NCI-H2227 (cell line): ENCODE data around the gene NSD2.
"Not testable (repeated sequence)": the region's sequence is repeated elsewhere in the genome, so short reads cannot be mapped to it uniquely, and the experiment has no call there.

ENCODE experiments used
- DNase-seq: peaks from one replicate; lab custom pipeline; 2025; ENCODE audit not compliant: unreplicated experiment; lab: John Stamatoyannopoulos, UW

NSD2 gene

DNA sequence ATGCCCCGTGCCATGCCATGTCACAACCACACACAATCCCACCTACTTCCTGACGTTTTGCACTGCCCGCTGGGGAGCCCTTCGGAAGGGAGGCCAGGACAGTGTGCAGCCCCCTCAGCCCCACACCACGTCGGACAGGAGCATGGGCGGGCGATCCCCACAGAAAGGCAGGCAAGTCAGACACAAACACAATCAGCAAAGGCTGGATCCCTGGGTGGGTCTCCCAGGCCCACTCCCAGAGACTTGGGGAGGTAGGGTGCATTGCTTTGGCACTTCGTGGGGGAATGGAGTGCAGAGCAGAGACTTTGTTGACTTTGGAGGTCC is 29.3 kb upstream of the NSD2 start:
- DNase-seq = no peak

DNA sequence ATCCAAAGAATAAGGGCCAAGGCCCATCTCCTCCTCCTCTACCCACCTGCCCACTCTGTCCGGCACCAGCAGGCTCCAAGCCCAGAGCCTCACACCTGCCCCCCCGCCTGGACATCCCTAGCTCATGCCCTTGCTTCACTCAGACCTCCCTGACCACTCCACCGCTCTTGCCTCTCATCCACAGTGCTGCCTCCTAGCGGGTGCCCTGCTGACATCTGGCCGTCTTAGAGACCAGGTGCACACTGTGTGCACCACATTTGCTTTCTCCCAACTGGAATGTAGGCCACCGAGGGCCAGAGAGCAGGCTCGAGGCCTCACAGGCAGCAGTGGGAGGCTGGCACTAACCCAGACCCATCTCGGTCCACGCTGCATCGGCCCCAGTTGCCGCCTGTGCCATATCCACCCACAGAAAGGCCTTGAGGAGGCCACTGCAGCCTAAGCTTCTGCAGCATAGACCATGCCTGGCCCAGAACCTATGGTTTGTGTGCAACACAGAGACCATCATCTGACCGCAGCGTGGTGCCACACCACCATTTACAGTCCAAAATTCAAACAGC is 28.8 kb upstream of the NSD2 start:
- DNase-seq = no peak

DNA sequence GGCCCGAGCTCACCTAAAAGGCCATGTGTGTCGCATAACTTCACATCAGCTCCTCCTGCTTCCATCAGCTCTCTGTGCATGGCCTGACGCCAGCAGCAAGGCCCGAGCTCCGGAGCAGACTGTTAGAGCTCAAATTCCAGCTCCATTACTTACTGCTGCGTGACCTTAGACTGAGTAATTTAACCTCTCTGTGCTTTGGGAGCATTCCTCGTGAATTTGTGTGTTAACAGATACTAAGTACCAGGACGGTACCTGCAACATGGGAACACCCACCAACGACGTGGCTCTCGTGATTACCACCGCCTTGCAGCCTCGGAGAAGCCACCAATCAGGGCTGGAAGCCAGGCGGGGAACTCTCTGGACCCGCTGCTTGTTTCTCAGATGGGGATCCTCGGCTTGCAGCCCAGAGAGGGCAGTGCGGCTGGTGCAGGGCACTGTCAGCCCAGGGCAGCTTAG is 28.2 kb upstream of the NSD2 start:
- DNase-seq = no peak

DNA sequence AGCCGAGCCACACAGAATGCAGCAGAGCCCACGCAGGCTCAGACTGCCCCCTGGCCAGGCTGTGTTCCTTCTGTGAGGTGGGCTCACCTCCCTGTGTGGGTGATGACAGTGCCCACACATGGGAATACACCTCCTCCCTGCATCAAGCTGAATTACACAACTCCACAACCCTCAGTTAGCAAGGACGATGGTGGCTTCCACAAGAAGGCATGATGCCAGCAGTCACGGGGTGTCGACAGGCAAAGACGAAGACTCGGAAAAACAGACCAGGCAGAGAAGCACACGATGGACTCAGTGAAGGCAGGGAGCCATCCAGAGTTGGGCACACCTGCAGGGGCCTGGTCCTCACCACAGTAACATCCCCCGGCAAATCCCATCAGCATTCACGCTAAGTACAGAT is 27.3 kb upstream of the NSD2 start:
- no peak for DNase-seq

DNA sequence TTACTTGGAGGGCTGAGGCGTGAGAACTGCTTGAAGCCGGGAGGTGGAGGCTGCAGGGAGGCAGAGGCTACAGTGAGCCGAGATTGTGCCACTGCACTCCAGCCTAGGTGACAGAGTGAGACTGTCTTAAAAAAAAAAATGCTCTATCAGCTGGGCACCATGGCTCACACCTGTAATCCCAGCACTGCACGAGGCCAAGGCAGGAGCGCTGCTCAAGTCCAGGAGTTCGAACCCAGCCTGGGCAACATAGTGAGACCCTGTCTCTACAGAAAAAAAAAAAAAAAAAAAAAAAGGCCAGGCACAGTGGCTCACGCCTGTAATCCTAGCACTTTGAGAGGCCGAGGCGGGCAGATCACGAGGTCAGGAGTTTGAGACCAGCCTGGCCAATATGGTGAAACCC is 26.6 kb upstream of the NSD2 start:
- not testable (repeated sequence) for DNase-seq

DNA sequence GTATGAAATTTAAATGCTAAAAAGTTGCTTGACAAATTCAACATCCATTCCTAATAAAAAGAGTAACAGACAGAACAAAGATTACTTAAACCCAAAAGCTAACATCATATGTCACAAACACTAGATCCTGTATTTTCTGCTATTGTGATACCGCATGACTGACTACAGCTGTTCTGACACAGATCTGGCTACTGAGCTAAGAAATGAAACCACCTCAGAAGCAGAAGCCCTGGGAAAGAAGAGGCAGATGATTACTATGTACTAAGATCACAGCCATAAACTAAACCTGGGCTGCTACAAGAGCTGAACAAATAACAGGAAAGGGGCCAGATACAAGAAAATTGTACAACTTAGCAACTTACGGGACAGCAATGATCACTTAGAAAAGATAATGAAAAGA is 24.6 kb upstream of the NSD2 start:
- no peak for DNase-seq

DNA sequence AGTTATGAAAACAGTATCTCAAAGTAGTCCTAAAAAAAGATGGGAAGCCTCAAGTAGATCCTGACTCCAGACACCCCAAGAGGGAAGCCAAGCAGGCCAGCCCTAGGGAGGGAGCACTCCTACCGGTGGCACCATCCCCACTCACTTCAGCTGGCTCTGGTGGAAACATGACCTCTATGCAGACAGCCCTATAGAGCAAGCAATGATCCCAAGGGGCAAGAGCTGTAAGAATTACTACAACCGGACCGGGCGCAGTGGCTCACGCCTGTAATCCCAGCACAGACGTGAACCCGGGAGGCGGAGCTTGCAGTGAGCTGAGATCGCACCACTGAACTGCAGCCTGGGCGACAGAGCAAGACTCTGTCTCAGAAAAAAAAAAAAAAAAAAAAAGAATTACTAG is 20.9 kb upstream of the NSD2 start:
- no peak for DNase-seq

DNA sequence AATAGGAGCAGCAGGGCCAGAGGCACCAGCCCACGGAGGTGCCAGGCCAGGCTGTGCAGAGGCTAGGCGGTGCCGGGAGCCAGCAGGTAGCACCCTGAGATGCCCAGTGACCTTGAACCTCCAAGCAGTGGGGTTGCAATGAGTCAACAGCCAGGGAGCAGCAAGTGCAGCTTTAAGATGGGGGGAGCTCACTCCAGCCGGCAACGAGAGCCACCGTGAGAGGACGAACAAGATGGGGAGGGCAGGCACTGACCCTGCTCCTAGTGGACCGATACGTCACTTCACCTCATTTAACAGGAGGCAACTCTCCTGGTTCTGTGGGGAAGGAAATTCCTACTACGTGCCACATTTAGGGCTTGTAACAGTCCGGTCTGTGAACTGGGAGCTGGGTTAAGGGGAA is 20.0 kb upstream of the NSD2 start:
- DNase-seq = no peak

DNA sequence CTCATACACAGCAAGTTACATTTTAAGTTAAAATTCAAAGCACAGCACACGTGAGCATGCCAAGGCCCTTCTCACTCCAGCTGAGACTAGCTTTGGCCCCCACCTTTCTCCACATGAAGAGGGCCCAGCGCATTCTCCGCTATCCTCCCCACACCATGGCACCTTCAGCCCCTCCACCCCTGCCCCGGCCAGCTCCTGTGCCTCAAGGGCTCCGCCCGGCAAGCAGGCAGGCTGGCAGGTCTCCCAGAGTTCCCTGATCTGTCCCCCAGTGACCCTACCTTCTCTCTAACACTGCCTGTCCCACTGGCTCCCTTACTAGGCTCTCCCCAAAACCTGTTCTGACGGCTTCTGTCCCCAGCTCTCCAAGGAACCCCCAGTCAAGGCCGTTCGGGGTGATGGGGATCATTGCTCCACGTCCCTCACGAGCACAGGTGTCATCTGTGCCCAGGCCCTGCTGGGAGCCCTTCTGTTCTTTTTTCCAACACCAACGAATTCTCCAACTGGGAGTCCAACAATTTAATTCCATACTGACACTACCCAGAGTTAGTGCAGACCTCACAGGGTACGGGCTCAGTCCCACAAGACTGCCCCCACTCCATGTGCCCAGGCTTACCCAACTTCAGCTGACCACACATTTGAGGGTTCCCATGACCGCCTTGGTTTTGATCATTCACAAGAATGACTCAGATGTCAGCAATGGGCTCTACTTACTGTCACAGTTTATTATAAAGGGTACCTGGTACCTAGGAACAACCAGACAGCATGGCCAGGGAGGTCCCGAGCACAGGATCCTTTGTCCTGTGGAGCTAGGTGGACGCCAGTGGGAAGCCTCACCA is 19.4 kb upstream of the NSD2 start:
- DNase-seq = no peak

DNA sequence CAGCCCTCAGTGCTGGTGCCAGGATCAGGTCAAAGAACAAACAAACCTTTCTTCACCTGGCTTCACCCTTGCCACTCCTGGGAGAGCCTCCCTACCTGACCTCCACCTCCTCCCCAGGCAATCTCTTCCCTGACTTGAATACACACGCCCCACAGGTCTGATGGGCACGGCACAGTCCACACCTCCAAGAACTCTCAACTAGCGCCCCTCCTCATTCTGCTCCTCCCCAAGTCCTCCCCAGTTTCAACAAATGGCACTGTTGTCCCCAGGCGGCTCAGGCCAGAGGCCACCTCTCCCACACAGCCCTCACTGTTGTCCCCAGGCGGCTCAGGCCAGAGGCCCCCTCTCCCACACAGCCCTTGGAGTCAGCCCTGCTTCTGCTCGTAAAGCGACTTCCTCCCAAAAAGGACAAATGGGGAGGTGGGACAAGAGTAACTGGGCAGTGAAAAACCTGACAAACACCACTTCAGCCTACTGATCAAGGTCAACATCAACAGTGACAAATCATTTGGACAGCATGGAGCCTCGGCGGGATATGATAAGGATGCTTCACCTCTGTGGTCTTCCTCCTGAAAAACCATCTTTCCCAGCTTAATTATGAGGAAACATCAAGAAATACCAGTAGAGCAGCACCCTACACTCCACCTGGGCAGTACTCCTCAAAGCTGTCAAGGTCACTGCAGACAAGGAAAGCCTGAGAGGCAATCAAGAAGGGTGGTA is 18.1 kb upstream of the NSD2 start:
- DNase-seq = no peak

DNA sequence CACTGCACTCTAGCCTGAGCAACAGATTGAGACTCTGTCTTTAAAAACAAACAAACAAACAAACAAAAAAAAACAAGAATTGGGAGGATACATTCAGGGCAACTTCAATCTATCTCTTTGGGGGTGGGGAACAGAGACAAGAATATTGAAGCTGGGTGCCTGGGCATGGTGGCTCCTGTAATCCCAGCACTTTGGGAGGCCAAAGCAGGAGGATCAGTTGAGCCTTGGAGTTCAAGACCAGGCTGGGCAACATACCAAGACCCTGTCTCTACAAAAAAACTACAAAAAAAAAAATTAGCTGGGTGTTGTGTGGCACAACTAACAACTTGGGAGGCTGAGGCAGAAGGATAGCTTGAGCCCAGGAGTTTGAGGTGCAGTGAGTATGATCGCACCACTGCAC is 16.4 kb upstream of the NSD2 start:
- DNase-seq = no peak

DNA sequence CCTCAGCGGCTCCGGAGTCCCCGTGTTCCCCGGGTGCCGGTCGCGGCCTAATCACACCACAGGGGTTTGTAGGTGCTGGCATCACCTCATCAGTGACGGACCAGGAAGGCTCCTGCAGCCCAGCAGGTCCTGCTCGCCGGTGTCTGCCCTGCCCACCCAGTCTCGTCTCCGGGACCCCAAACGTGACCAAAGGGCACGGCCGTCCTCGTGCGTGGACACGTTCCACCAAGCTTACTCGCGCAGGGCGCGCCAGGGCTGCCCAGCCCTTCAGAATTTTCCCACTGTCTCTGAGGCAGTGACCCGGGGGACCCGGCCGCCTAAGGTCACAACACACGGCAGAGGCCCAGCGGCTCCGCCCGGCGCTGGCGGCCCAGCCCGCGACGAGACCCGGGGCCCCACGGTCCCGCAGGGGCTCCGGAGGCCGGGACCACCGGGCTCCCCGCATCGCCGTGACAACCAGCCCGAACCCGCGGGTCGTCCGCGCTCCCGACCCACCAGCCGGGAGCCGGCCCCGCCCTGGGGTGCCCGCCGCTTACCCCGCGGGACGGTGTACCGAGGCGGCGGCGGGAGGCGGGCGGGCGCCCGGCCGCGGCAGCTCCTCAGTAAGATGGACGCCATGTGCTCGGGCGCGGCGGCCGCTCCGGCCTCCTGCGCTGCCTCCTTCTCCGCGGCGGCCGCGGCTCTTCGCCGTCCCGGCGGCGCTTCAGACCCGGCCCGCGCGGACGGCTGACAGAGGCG is 15.7 kb upstream of the NSD2 start:
- DNase-seq = no peak

DNA sequence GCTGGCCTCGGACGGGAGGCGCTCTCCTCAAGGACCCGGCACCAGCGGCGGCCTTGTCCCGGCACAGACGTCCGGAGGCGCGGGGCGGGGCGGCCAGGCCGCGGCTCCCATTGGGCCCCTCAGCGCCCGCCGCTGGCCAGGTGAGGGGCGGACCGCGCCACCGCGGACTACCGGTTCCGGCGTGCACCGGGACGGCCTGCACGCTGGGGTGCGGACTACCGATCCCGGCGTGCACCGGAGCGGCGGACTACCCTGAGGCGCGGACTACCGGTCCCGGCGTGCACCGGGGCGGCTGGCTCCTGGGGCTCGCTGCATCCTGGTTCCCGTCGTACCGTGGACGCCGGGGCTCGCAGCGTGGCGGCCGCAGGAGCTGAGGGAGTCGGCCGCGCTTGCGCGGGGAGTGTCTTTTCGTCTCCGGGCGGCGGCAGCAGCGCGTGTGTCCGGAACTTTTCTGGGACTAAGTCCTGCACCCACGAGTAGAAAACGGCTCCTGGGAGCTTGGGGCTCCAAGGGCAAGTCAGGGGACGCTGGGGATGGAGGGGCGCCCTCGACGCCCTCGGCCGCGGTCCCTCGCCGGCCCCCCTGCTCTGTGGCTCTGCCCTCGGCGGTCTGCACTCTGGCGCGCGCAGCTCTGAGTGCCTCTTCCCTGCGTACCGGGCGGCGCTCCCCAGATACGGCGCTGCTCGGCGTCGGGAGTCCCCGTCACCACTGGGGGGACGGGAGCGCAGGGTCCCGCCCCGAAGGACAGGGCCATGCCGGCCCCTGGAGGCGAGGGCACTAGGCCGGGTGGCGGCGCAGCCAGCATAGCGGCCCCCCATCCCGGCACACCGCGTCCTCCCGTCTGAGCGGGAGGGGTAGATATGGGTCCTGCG is 14.9 kb upstream of the NSD2 start, which contains the start of gene LETM1:
LETM1 (minus strand) TSS at position 86 of the 872 bp plus-strand sequence. CDS start 206 bp downstream, outside the sequence.
- peak; percentile 95 for DNase-seq

DNA sequence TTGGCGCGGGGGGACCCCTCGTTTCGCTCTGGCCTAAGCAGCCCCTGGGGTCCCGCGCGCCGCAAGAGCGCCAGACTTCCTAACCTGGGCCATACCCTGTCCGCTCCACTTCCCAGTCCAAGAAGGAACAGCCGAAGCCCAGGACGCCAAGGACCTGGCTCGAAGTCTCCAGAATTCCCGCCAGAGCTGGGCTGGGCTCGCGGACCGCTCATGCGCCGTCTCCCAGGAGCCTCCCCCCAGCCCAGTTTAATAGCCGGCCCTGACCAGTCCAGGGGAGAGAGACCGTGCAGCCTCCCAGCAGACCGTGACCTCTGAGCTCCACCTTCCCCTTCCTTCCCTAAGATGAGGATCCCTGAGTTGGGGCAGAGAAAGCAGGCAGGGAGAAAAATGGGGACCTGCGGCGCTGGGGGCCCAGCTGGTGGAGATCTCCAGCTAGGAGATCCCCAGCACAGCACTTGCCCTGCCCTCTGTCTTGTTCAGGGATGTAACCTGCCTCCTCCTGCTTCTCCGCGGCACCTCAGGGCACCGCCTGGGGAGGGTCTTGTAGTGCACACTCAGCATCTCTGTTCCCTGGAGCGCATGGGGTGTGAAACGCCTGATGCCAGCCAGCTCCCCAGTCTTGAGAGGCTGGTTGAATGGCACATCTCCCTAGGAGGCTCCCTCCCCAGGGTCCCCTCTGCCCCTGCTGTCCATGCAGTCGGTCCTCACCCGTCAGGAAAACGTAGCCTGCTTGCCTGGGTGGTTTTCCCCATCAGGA is 14.1 kb upstream of the NSD2 start:
- peak; percentile 26 for DNase-seq

DNA sequence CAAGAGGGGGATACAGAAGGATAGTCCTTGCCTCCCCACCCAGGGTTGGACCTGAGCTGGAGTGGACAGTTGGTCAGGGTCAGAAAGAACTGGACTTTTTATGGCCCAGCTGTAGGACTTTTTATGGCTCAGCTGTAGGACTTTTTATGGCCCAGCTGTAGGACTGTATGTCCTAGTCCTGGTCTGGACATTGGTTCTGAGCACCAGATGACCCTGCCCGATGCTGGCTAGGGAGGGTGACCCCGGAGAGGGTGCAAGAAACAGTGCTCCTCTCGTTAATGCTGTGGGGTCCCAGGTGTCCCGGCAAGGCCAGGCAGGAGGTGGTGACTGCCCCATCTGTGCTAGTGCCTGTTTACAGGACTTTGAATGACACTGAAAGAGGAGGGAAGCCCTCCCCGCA is 13.3 kb upstream of the NSD2 start:
- no peak for DNase-seq

DNA sequence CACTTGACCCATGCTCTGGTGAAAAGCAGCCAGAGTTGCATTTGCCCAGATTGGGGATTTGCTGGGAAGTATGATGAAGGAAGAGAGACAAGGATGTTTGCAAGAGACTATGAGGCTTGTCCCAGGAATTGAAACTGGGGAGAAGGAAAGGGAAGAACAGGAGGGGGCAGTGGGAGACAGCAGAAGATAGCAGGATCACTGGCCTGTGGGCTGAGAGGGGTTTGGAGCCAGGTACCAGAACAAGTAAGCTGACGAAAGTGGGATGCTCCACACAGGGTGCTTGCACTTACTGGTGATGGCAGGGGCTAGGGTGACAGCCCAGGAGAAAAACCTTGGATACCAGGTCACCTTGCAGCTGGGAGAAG is 11.8 kb upstream of the NSD2 start:
- DNase-seq = no peak

DNA sequence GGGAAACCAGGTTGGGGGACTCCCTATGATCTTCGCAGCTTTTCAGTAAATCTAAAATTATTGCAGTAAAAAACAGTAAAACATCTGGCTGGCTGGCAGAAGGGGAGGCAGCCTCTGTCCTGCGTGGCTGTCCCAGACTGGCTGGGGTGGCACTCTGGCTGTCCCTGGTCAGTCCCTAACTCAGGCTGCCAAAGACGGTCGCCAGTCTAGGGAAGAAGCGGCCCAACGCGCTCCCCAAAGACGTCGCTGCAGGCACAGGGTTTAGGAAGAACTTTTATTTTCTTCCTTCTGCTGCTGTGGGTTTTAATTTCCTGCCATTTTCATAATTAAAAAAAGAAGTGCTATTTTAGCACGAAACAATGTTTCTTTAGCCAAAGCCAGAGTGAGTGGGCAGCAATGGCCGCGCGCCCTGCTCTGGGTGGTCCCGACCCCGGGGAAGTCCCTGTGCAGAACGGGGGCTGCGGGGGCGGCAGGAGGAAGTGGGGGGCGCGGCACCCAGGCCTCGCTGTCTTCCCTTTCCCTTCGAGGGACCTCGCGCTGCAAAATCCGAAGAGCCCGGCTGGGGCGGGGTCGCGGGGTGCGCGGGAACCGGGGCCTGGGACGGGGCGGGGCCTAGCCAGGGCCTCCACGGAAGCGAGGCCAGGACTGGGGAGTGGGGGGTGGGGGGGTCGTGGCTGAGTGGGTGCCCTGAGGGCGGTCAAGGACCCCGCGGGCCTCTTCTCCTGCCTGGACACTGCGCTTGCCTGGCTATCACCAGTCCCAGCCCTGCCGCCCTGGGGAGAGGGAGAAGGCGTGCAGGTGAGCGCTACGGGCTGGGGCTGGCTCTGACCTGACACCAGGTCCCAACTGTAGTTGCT is 8.9 kb upstream of the NSD2 start:
- no peak for DNase-seq

DNA sequence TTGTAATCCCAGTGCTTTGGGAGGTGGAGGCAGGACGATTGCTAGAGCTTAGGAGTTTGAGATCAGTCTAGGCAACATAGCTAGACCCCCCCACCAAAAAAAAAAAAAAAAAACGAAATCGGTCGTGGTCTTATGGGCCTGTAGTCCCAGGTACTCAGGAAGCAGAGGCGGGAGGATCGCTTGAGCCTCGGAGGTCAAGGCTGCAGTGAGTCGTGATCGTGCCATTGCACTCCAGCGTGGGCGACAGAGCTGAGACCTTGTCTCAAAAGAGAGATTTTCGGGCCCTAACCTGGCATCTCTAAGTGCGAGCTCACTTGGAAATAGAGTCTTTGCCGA is 8.3 kb upstream of the NSD2 start:
- no peak for DNase-seq
